K562 (cell line): ENCODE results near the gene SIK3.
"Not testable (repeated sequence)": the region's sequence is repeated elsewhere in the genome, so short reads cannot be mapped to it uniquely, and the experiment has no call there.

Experiments
- CHD4 ChIP-seq: fragments of 200-600 bp; sonication (generic); IDR thresholded peaks from 3 replicates; pipeline ENCODE4 v1.6.1; 2012; ENCODE audit warnings: low read depth, mild to moderate bottlenecking, mixed read lengths, low read length, inconsistent platforms; ENCODE audit not compliant: insufficient read depth, insufficient replicate concordance, poor library complexity, severe bottlenecking
- EP300 ChIP-seq: IDR thresholded peaks from 2 replicates; pipeline ENCODE4 v1.6.1; 2012; ENCODE audit warnings: low read length, improper control_type of control experiment
- SMAD1 ChIP-seq: fragments of 150-350 bp; IDR thresholded peaks from 2 replicates; pipeline ENCODE4 v1.6.1; 2014; ENCODE audit warnings: low read length, low read depth; ENCODE audit not compliant: partially characterized antibody
- ZKSCAN1 ChIP-seq: fragments of 150-350 bp; IDR thresholded peaks from 2 replicates; pipeline ENCODE4 v1.6.1; 2016; ENCODE audit warnings: low read depth, low read length
- ZNF274 ChIP-seq: IDR thresholded peaks from 2 replicates; pipeline ENCODE4 v1.6.1; 2011; ENCODE audit warnings: low read depth, mild to moderate bottlenecking, low read length, moderate library complexity, borderline replicate concordance
- ZNF324 ChIP-seq: fragments of 250-450 bp; sonication (Bioruptor Pico); IDR thresholded peaks from 2 replicates; pipeline ENCODE4 v1.4.0; 2020; ENCODE audit warnings: mild to moderate bottlenecking
- ZNF696 ChIP-seq: fragments of 250-450 bp; sonication (Bioruptor Pico); conservative IDR thresholded peaks from 2 replicates; pipeline ENCODE4 v1.4.0; 2020; ENCODE audit warnings: mild to moderate bottlenecking, moderate library complexity
- ZNF707 ChIP-seq: fragments of 250-450 bp; sonication (Bioruptor Pico); conservative IDR thresholded peaks from 2 replicates; pipeline ENCODE4 v1.8.0; 2022; ENCODE audit warnings: inconsistent platforms, mild to moderate bottlenecking, moderate library complexity
- TF ChIP-seq, protein P1 (sequence below), 3 experiments: IDR thresholded peaks in 2 of 3; conservative IDR thresholded peaks in 1 of 3; 2 replicates each; pipeline ENCODE4 v1.5.1; 2011 to 2012; ENCODE audit warnings: low read length in 3 of 3, mild to moderate bottlenecking in 3 of 3, control low read depth in 2 of 3, improper control_type of control experiment in 1 of 3, inconsistent platforms in 1 of 3, low read depth in 1 of 3, mixed read lengths in 1 of 3, moderate library complexity in 1 of 3; ENCODE audit not compliant: insufficient read depth in 2 of 3
- TF ChIP-seq, protein P2 (sequence below): sonication (generic); formaldehyde crosslinking; IDR thresholded peaks from 2 replicates; pipeline ENCODE4 v1.9.0; 2022; ENCODE audit warnings: mild to moderate bottlenecking, missing genetic modification reagents
- TF ChIP-seq, protein P3 (sequence below): fragments of 450-650 bp; formaldehyde crosslinking; IDR thresholded peaks from 2 replicates; pipeline ENCODE4 v1.4.0; 2022; ENCODE audit warnings: missing genetic modification characterization

DNA sequence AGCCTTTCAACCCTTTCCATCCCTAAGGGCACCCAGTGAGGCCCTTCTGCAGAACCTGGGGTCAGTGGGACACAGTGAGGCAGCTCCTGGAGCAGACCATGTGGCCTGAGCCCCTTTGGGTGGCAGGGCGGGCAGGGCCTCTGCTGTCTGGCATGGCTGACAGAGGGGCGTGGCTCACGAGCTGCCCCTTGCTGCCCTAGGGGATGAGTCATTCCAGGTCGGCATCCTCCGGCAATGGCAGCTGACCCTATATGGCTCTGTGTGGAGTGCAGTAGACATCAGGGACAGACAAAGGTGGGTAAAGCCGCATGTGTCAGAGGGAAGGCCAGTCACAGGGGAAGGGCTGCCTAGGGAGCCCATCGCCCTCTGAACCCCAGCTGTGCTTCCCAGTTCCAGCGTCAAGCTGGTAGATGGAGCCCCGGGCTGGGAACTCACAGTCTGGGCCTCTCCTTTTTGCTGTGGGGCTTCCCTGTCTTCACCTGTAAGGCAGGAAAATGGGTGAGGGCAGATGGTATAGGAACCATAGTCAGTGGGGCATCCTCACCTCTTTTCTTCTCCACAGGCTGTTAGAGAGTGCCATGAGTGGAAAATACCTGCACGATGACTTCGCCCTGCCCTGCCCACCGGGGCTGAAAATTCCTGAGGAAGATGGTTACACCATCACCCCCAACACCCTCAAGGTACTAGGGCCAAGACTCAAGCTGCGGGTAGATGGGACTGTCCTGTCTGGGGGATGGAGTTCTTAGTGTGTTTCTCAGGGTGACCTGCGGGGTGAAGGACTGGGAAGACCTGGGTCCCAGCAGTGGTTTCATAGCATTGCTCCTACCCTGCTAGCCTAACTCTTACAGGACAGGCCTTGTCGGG, 39.2 kb upstream of the SIK3 start:
- not testable (repeated sequence) for TF ChIP-seq ZNF274; ZNF324 (CRISPR knock-in tag); SMAD1; ZNF696 (CRISPR knock-in tag); CHD4; ZKSCAN1; EP300; ZNF707 (CRISPR knock-in tag)
- TF ChIP-seq, protein P1, sequence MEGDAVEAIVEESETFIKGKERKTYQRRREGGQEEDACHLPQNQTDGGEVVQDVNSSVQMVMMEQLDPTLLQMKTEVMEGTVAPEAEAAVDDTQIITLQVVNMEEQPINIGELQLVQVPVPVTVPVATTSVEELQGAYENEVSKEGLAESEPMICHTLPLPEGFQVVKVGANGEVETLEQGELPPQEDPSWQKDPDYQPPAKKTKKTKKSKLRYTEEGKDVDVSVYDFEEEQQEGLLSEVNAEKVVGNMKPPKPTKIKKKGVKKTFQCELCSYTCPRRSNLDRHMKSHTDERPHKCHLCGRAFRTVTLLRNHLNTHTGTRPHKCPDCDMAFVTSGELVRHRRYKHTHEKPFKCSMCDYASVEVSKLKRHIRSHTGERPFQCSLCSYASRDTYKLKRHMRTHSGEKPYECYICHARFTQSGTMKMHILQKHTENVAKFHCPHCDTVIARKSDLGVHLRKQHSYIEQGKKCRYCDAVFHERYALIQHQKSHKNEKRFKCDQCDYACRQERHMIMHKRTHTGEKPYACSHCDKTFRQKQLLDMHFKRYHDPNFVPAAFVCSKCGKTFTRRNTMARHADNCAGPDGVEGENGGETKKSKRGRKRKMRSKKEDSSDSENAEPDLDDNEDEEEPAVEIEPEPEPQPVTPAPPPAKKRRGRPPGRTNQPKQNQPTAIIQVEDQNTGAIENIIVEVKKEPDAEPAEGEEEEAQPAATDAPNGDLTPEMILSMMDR (IDR thresholded peaks at IDR 0.05 in 2 of 3, conservative IDR thresholded peaks at IDR 0.05 in 1 of 3; ENCODE audit: insufficient read depth in 2 of 3, low read depth in 1 of 3, low read length in 3 of 3): not testable (repeated sequence)
- TF ChIP-seq, protein P2, sequence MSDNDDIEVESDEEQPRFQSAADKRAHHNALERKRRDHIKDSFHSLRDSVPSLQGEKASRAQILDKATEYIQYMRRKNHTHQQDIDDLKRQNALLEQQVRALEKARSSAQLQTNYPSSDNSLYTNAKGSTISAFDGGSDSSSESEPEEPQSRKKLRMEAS (CRISPR knock-in tag): not testable (repeated sequence)
- TF ChIP-seq, protein P3, sequence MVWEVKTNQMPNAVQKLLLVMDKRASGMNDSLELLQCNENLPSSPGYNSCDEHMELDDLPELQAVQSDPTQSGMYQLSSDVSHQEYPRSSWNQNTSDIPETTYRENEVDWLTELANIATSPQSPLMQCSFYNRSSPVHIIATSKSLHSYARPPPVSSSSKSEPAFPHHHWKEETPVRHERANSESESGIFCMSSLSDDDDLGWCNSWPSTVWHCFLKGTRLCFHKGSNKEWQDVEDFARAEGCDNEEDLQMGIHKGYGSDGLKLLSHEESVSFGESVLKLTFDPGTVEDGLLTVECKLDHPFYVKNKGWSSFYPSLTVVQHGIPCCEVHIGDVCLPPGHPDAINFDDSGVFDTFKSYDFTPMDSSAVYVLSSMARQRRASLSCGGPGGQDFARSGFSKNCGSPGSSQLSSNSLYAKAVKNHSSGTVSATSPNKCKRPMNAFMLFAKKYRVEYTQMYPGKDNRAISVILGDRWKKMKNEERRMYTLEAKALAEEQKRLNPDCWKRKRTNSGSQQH (CRISPR knock-in tag): not testable (repeated sequence)
